Stimulated activated CD8-positive, alpha-beta memory T cell treated with anti-CD3 and anti-CD28 coated beads, Interleukin-7, amount 100 ng/mL, for 24 hours (primary cell): ENCODE results near the gene TMEM125.

Source experiments
- DNase-seq: peaks from one replicate; pipeline ENCODE4 v3.0.0-alpha.2; 2020; ENCODE audit warnings: low read depth

Gene TMEM125

GRCh38 chr1:43312212-43312623, 42.4 kb downstream of the TMEM125 start:
- DNase-seq, result no peak

- no peak for DNase-seq
These were observed 43.1 kb downstream of the TMEM125 start for GRCh38 chr1:43312663-43313515.

- no peak for DNase-seq
These were observed 44.0 kb downstream of the TMEM125 start for GRCh38 chr1:43313771-43314170.

- no peak for DNase-seq
These were observed 44.5 kb downstream of the TMEM125 start for GRCh38 chr1:43314233-43314632.

GRCh38 chr1:43315481-43315880, 45.7 kb downstream of the TMEM125 start:
- DNase-seq, result no peak

GRCh38 chr1:43315963-43316737, 46.4 kb downstream of the TMEM125 start:
- no peak for DNase-seq

- DNase-seq, result no peak
These were observed 47.1 kb downstream of the TMEM125 start for GRCh38 chr1:43316738-43317520.

GRCh38 chr1:43317817-43318471, 48.2 kb downstream of the TMEM125 start:
- DNase-seq, result no peak

- no peak for DNase-seq
These were observed 49.0 kb downstream of the TMEM125 start for GRCh38 chr1:43318831-43319230.

- no peak for DNase-seq
These were observed 49.5 kb downstream of the TMEM125 start for GRCh38 chr1:43319288-43319687.

GRCh38 chr1:43319766-43320165, 50.0 kb downstream of the TMEM125 start:
- DNase-seq, result no peak

- DNase-seq, result no peak
These were observed 51.6 kb downstream of the TMEM125 start for GRCh38 chr1:43321331-43321891.

- no peak for DNase-seq
These were observed 52.7 kb downstream of the TMEM125 start for GRCh38 chr1:43322506-43322905.
